NOMO-1 treated with DMSO at 0.1 percent for 48 hours (cell line): ENCODE results near the gene LRFN5.
"Not testable (repeated sequence)": the region's sequence is repeated elsewhere in the genome, so short reads cannot be mapped to it uniquely, and the experiment has no call there.

ENCODE experiments used
- DNase-seq: peaks from one replicate; lab custom pipeline; 2025; ENCODE audit not compliant: unreplicated experiment; lab: John Stamatoyannopoulos, UW

Gene LRFN5

GRCh38 chr14:41636492-41637392 lies 30.1 kb downstream of the LRFN5 start:
- no peak for DNase-seq

GRCh38 chr14:41641690-41642089 lies 35.0 kb downstream of the LRFN5 start:
- no peak for DNase-seq

GRCh38 chr14:41642367-41642766 lies 35.7 kb downstream of the LRFN5 start:
- DNase-seq, result no peak

GRCh38 chr14:41642789-41643188 lies 36.1 kb downstream of the LRFN5 start:
- DNase-seq, result no peak

GRCh38 chr14:41644606-41645005 lies 37.9 kb downstream of the LRFN5 start:
- DNase-seq, result no peak

- DNase-seq, result no peak
These were observed 44.1 kb downstream of the LRFN5 start for GRCh38 chr14:41650802-41651201.

- DNase-seq, result no peak
These were observed 47.5 kb downstream of the LRFN5 start for GRCh38 chr14:41654196-41654595.

GRCh38 chr14:41662780-41663472 lies 56.2 kb downstream of the LRFN5 start:
- DNase-seq, result no peak

- DNase-seq, result no peak
These were observed 56.8 kb downstream of the LRFN5 start for GRCh38 chr14:41663473-41663850.

GRCh38 chr14:41666301-41666700 lies 59.6 kb downstream of the LRFN5 start:
- DNase-seq, result no peak

- no peak for DNase-seq
These were observed 61.7 kb downstream of the LRFN5 start for GRCh38 chr14:41668356-41668755.

- not testable (repeated sequence) for DNase-seq
These were observed 66.9 kb downstream of the LRFN5 start for GRCh38 chr14:41673601-41674000.

- not testable (repeated sequence) for DNase-seq
These were observed 67.9 kb downstream of the LRFN5 start for GRCh38 chr14:41674511-41674971.

GRCh38 chr14:41699486-41699885 lies 92.8 kb downstream of the LRFN5 start:
- no peak for DNase-seq

GRCh38 chr14:41718477-41719166 lies 111.9 kb downstream of the LRFN5 start:
- peak; percentile 77 for DNase-seq

- no peak for DNase-seq
These were observed 132.5 kb downstream of the LRFN5 start for GRCh38 chr14:41739203-41739602.

- DNase-seq, result no peak
These were observed 136.5 kb downstream of the LRFN5 start for GRCh38 chr14:41743140-41743539.

- DNase-seq, result peak; percentile 14
These were observed 142.8 kb downstream of the LRFN5 start for GRCh38 chr14:41749429-41749828.

GRCh38 chr14:41750575-41750974 lies 143.9 kb downstream of the LRFN5 start:
- not testable (repeated sequence) for DNase-seq

- no peak for DNase-seq
These were observed 151.5 kb downstream of the LRFN5 start for GRCh38 chr14:41758011-41758665.

- no peak for DNase-seq
These were observed 154.5 kb downstream of the LRFN5 start for GRCh38 chr14:41761204-41761603.
